AG08395 (cell line): ENCODE measurements around the gene CRABP2.

Source experiments
- DNase-seq: peaks from one replicate; pipeline ENCODE4 v3.0.0; 2012; ENCODE audit warnings: mixed read lengths, low spot score

CRABP2 gene

DNA sequence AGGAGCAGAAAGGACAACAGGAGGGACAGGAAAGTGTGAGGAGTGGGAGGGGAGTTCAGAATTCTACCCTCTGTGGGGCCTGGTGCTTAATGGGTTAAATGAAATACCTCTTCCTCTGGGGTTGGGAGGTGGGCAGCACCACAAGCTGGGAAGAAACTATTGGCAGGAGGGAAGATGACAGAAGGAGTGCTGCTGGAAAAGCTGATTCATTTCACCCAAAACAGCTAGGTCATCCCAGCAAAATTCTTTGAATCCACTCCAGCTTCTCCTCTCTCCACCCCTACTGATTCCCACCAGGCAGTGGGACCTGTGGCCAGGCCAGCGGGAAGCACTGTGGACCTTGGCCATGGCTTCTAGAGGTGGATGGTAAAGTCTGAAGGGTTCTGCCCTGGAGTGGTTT, 50.7 kb downstream of the CRABP2 start:
- DNase-seq, result no peak

DNA sequence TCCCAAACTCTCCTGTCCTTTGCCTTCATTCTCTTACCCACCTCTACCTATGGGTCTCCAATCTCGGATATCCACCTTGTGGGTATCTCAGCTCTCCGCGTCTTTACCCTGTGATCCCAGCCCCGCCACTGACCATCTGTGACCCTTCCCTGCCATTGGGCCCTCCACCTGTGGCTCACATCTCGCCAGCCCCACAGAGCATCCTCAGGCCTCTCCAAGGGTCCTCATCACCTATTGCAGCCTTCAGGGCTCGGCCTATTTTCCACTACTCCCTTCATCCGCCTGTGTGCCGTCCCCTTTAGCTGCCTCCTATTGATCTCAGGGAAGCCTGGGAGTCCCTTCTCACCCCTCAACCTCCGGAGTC, 52.4 kb downstream of the CRABP2 start:
- DNase-seq, result no peak

DNA sequence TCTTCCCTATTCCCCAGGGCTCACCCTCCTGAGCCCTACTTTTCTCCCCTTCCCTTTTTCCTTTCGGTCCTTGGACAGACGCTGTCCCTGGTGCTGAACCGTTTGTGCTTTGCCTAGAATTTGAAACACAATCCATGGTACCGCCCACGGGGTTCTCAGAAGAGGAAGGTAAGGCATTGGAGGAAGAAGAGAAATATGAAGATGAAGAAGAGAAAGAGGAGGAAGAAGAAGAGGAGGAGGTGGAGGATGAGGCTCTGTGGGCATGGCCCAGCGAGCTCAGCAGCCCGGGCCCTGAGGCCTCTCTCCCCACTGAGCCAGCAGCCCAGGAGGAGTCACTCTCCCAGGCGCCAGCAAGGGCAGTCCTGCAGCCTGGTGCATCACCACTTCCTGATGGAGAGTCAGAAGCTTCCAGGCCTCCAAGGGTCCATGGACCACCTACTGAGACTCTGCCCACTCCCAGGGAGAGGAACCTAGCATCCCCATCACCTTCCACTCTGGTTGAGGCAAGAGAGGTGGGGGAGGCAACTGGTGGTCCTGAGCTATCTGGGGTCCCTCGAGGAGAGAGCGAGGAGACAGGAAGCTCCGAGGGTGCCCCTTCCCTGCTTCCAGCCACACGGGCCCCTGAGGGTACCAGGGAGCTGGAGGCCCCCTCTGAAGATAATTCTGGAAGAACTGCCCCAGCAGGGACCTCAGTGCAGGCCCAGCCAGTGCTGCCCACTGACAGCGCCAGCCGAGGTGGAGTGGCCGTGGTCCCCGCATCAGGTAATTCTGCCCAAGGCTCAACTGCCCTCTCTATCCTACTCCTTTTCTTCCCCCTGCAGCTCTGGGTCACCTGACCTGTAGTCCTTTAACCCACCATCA, 53.0 kb downstream of the CRABP2 start:
- peak; percentile 52 for DNase-seq
